ENCODE measurements around the gene ZNF420.
"Not testable (repeated sequence)": the region's sequence is repeated elsewhere in the genome, so short reads cannot be mapped to it uniquely, and the experiment has no call there.

Gene ZNF420

GRCh38 chr19:37077934-37078716, at the start of gene ZNF420:
Gene ZNF420, plus strand, starts transcription at chr19:37078433. Its CDS starts 10,686 bp downstream, at chr19:37089119.
- no peak for TF ChIP-seq CTCF (IDR thresholded peaks at IDR 0.05; ENCODE audit: low read depth, low read length)
- peak within 1 kb of the TSS; percentile 91 to 92 for H3K4me3 ChIP-seq (replicated peaks in 1 of 2; ENCODE audit: low read depth in 2 of 2, low read length in 2 of 2)
- DNase-seq (ENCODE audit: low read depth in 2 of 2) = peak; percentile 96 to 97

DNA sequence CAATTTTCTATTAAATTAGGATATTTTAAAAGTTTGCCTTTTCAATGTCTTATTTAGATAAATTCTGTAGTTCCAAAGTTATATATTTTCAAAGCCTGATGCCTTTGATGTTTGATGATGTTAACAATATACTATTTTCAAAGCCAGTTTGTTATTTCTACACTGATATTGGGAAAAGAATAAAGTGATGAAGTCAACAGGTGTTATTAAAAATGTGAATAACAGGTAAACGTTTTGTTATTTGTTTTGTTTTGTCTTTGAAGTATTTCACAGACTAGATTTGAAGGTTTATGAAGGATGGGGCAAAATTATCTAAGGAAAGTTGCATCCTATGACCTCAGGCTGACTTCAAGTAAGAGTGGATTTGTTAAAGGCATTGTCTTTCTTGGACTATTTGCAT, 33.1 kb upstream of the ZNF420 start:
- TF ChIP-seq CTCF (IDR thresholded peaks at IDR 0.05; ENCODE audit: low read depth, low read length) = no peak
- H3K4me3 ChIP-seq (replicated peaks in 1 of 2; ENCODE audit: low read depth in 2 of 2, low read length in 2 of 2) = no peak overlapping the region
- DNase-seq (ENCODE audit: low read depth in 2 of 2) = no peak

- no peak overlapping the region for H3K4me3 ChIP-seq (replicated peaks in 1 of 2; ENCODE audit: low read depth in 2 of 2, low read length in 2 of 2)
- no peak for TF ChIP-seq CTCF (IDR thresholded peaks at IDR 0.05; ENCODE audit: low read depth, low read length)
- no peak for DNase-seq (ENCODE audit: low read depth in 2 of 2)
Observed at GRCh38 chr19:37055330-37055729, 22.9 kb upstream of the ZNF420 start.

- DNase-seq (ENCODE audit: low read depth in 2 of 2) = no peak
Observed at GRCh38 chr19:37056776-37057175, 21.5 kb upstream of the ZNF420 start.

GRCh38 chr19:37059142-37059541, 19.1 kb upstream of the ZNF420 start:
- no peak for DNase-seq (ENCODE audit: low read depth in 2 of 2)
- H3K4me3 ChIP-seq (replicated peaks in 1 of 2; ENCODE audit: low read depth in 2 of 2, low read length in 2 of 2) = no peak overlapping the region
- no peak for TF ChIP-seq CTCF (IDR thresholded peaks at IDR 0.05; ENCODE audit: low read depth, low read length)

More at GRCh38 chr19:37056776-37057175, 21.5 kb upstream of the ZNF420 start:
- TF ChIP-seq CTCF (IDR thresholded peaks at IDR 0.05; ENCODE audit: low read depth, low read length) = no peak
- no peak overlapping the region for H3K4me3 ChIP-seq (replicated peaks in 1 of 2; ENCODE audit: low read depth in 2 of 2, low read length in 2 of 2)

DNA sequence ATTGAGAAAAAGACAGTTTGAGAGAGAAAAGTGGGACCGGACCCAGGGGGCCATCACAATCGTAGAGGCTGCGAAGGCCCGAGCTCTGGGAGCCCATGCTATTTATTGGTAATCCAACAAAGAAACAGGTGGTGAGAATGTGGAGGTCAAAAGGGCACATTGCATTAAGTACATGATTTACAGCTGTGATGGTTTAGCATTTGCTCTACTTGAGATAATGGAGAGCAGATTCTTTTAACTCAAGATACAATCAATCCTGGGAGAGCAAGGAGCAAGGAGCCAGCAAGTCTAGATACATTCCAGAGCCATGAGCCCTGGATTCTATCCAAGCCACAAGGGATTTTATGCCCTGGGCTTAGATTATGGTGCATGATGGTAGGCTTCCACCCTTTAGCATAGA, 13.3 kb upstream of the ZNF420 start:
- H3K4me3 ChIP-seq (replicated peaks in 1 of 2; ENCODE audit: low read depth in 2 of 2, low read length in 2 of 2) = not testable (repeated sequence)

GRCh38 chr19:37074111-37074510, 4.1 kb upstream of the ZNF420 start:
- no peak for TF ChIP-seq CTCF (IDR thresholded peaks at IDR 0.05; ENCODE audit: low read depth, low read length)

More for the DNA sequence above, 13.3 kb upstream of the ZNF420 start:
- not testable (repeated sequence) for DNase-seq (ENCODE audit: low read depth in 2 of 2)

More at GRCh38 chr19:37074111-37074510, 4.1 kb upstream of the ZNF420 start:
- DNase-seq (ENCODE audit: low read depth in 2 of 2) = no peak
- no peak overlapping the region for H3K4me3 ChIP-seq (replicated peaks in 1 of 2; ENCODE audit: low read depth in 2 of 2, low read length in 2 of 2)

Measured in cardiac fibroblast (primary cell).